GM12872 (cell line): ENCODE data around the gene ST6GAL1.

ENCODE experiments used
- CTCF ChIP-seq: IDR thresholded peaks from 3 replicates; pipeline ENCODE4 v1.5.1; 2011; ENCODE audit warnings: low read depth, mild to moderate bottlenecking, low read length, moderate library complexity; ENCODE audit not compliant: insufficient read depth

The ST6GAL1 gene

GRCh38 chr3:186975726-186976125, 45.4 kb downstream of the ST6GAL1 start:
- TF ChIP-seq CTCF: no peak

DNA sequence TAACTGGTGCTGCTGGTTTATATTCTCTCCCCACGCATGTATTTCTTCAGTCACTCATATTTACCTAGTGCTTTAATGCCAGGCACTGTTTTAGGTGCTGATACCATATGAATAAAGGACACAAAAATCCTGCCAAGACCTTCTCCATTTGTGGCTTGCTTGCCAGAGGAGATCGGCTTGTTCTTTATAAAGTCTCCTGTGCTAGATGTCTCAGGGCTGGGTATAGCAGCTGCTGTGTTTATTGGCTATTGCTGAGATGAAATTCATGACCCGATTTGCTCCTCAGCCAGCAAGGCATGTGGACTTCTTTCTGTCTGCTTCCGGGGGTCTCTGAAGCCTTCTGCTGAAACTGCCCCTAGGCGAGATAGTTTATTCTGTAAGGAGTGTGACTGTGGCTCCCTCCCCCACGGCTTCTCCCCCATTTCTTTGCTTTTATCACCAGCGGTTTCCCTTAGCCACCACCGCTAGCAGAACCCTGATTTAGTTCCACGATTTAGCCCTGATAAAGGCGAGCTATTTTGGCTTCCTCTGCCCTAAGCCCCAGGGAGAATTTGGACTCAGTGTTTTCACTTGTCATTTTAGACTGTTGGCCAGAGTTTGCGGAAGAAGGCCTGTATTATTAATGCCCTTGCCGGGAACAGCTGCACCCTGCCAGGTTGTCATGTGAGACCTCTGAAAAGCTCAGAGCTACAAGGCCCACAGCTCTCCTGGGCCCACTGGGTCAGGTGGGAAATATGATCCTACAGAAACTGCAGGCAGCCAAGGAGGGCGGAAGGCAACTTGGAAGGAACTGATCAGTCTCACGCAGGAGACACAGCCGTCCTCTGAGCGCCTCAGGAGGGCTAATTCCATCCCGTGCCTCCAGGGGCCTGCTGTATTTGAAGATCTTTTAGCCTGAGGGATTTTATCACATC, 46.8 kb downstream of the ST6GAL1 start:
- TF ChIP-seq CTCF: no peak

- no peak for TF ChIP-seq CTCF
Measured at GRCh38 chr3:186978712-186979111, 48.4 kb downstream of the ST6GAL1 start.

GRCh38 chr3:186979852-186980251, 49.5 kb downstream of the ST6GAL1 start:
- TF ChIP-seq CTCF: no peak

DNA sequence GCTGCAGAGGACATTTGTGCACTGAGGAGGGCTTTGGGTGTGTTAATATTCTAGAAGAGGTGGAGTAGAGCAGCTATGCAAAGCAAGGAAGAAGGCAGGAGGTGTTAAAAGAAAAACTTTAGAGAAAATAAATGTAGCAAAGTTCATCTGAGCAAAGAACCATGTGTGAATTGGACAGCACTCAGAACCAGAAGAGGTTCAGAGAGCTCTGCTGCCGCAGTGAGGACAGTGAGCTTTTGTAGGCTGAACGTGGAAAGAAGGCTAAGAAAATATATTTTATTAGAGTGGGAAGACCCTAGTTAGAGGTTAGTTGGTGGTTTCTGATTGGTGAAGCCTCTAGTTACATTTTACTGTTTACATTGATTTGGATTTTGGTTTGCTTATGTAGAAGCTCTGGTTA, 50.7 kb downstream of the ST6GAL1 start:
- no peak for TF ChIP-seq CTCF

GRCh38 chr3:186983659-186984058, 53.3 kb downstream of the ST6GAL1 start:
- no peak for TF ChIP-seq CTCF

- TF ChIP-seq CTCF: no peak
Measured at GRCh38 chr3:186984064-186984463, 53.7 kb downstream of the ST6GAL1 start.
